ENCODE data around the gene ZNF213. TPM values are rescaled to one million over a fixed set of nuclear protein-coding genes. Genes with fewer than 3 reads are reported as not detected.
A peak's percentile ranks its signal among the peaks of the same experiment; 100 is the strongest.

The ZNF213 gene
- total and polyA plus RNA-seq, 2 donors from 2014 or later = 5.6 to 12.5 TPM

GRCh38 chr16:3092501-3092941, 42.3 kb upstream of the ZNF213 start:
- Histone ChIP-seq H3K27me3 (ENCODE audit: control insufficient read depth, insufficient read depth, low read length) (no peaks in the 10 kb centered on the region), H3K27ac (ENCODE audit: low read depth in 2 of 2, low read length in 2 of 2) (no peak overlapping the region), H3K9ac (ENCODE audit: low read length in 3 of 3) (no peak overlapping the region), H3K9me3 (ENCODE audit: control insufficient read depth in 2 of 3, insufficient read depth in 1 of 3, low read length in 3 of 3) (no peaks in the 10 kb centered on the region), H3K4me1 (ENCODE audit: control insufficient read depth in 2 of 3, insufficient read depth in 2 of 3, low read depth in 1 of 3, low read length in 3 of 3) (peaks cover 0 to 4% (median 0%) of the 10 kb centered on the region in 3 donors), H3K36me3 (ENCODE audit: control insufficient read depth in 2 of 3, insufficient read depth in 3 of 3, low read length in 3 of 3) (no peaks in the 10 kb centered on the region), H3K4me3 (ENCODE audit: low read length in 3 of 3) (no peak overlapping the region)
- DNase-seq (peak in 4 of 5 donors; percentile 64 to 82 (median 72)), FAIRE-seq (no peak)
- TF ChIP-seq CTCF (IDR thresholded peaks at IDR 0.05; ENCODE audit: borderline replicate concordance, extremely low read depth, insufficient read depth) = no peak
- intact Hi-C loops (cut with DNase I) = no loop called here

- intact Hi-C loops (cut with DNase I) = no loop called here
- no peak overlapping the region for H3K27ac ChIP-seq (ENCODE audit: low read depth in 2 of 2, low read length in 2 of 2)
- FAIRE-seq = no peak
- DNase-seq = peak in 1 of 5 donors; percentile 48
- H3K9me3 ChIP-seq (ENCODE audit: control insufficient read depth in 2 of 3, insufficient read depth in 1 of 3, low read length in 3 of 3) = no peaks in the 10 kb centered on the region
- H3K4me3 ChIP-seq (ENCODE audit: low read length in 3 of 3) = no peak overlapping the region
- TF ChIP-seq CTCF (IDR thresholded peaks at IDR 0.05; ENCODE audit: borderline replicate concordance, extremely low read depth, insufficient read depth) = peak; percentile 48
- no peak overlapping the region for H3K9ac ChIP-seq (ENCODE audit: low read length in 3 of 3)
- H3K36me3 ChIP-seq (ENCODE audit: control insufficient read depth in 2 of 3, insufficient read depth in 3 of 3, low read length in 3 of 3) = no peaks in the 10 kb centered on the region
- no peaks in the 10 kb centered on the region for H3K4me1 ChIP-seq (ENCODE audit: control insufficient read depth in 2 of 3, insufficient read depth in 2 of 3, low read depth in 1 of 3, low read length in 3 of 3)
- H3K27me3 ChIP-seq (ENCODE audit: control insufficient read depth, insufficient read depth, low read length) = no peaks in the 10 kb centered on the region
Measured at GRCh38 chr16:3094289-3095027, 40.4 kb upstream of the ZNF213 start.

GRCh38 chr16:3095869-3096268, 39.0 kb upstream of the ZNF213 start:
- Histone ChIP-seq H3K4me3 (ENCODE audit: low read length in 3 of 3) (no peak overlapping the region), H3K27me3 (ENCODE audit: control insufficient read depth, insufficient read depth, low read length) (no peaks in the 10 kb centered on the region), H3K9me3 (ENCODE audit: control insufficient read depth in 2 of 3, insufficient read depth in 1 of 3, low read length in 3 of 3) (no peaks in the 10 kb centered on the region), H3K36me3 (ENCODE audit: control insufficient read depth in 2 of 3, insufficient read depth in 3 of 3, low read length in 3 of 3) (no peaks in the 10 kb centered on the region), H3K27ac (ENCODE audit: low read depth in 2 of 2, low read length in 2 of 2) (no peak overlapping the region), H3K9ac (ENCODE audit: low read length in 3 of 3) (no peak overlapping the region), H3K4me1 (ENCODE audit: control insufficient read depth in 2 of 3, insufficient read depth in 2 of 3, low read depth in 1 of 3, low read length in 3 of 3) (peaks cover 0 to 5% (median 0%) of the 10 kb centered on the region in 3 donors)
- no peak for TF ChIP-seq CTCF (IDR thresholded peaks at IDR 0.05; ENCODE audit: borderline replicate concordance, extremely low read depth, insufficient read depth)
- FAIRE-seq (no peak), DNase-seq (peak in 1 of 5 donors; percentile 55)
- intact Hi-C loops (cut with DNase I) = no loop called here

Data from kidney (tissue), 14 donors.